AG10803 (cell line): ENCODE measurements around the gene MEPCE.

ENCODE experiments used
- DNase-seq: peaks from one replicate; pipeline ENCODE4 v3.0.0; 2010; ENCODE audit warnings: low read depth
- H3K4me3 ChIP-seq: 2 replicates; pipeline ENCODE4 v1.5.1; 2011; ENCODE audit warnings: mild to moderate bottlenecking, low read length, control low read depth
- TF ChIP-seq, protein P1 (sequence below): conservative IDR thresholded peaks from 2 replicates; pipeline ENCODE4 v1.5.1; 2011; ENCODE audit warnings: mild to moderate bottlenecking, low read length, control low read depth, inconsistent platforms

The MEPCE gene

DNA sequence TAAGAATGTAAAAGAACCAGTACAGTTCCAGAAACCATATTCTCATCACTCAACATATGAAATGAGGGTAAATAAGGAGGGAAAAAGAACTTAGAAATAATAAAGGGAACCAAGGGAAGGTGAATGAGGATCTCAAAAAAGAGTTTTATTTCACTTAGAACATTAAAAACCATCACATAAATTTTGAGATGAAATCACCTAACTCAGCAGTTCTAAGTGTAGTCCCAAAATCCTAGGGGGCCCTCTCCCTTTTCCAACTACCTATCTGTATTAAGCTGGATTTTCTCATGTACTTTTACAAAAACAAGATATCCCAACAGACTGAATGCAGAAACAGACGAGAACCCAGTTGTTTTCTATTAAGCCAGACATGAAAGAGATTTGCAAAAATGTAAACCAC is 4.3 kb upstream of the MEPCE start:
- TF ChIP-seq, protein P1, sequence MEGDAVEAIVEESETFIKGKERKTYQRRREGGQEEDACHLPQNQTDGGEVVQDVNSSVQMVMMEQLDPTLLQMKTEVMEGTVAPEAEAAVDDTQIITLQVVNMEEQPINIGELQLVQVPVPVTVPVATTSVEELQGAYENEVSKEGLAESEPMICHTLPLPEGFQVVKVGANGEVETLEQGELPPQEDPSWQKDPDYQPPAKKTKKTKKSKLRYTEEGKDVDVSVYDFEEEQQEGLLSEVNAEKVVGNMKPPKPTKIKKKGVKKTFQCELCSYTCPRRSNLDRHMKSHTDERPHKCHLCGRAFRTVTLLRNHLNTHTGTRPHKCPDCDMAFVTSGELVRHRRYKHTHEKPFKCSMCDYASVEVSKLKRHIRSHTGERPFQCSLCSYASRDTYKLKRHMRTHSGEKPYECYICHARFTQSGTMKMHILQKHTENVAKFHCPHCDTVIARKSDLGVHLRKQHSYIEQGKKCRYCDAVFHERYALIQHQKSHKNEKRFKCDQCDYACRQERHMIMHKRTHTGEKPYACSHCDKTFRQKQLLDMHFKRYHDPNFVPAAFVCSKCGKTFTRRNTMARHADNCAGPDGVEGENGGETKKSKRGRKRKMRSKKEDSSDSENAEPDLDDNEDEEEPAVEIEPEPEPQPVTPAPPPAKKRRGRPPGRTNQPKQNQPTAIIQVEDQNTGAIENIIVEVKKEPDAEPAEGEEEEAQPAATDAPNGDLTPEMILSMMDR = no peak
- H3K4me3 ChIP-seq = no peak overlapping the region
- no peak for DNase-seq

DNA sequence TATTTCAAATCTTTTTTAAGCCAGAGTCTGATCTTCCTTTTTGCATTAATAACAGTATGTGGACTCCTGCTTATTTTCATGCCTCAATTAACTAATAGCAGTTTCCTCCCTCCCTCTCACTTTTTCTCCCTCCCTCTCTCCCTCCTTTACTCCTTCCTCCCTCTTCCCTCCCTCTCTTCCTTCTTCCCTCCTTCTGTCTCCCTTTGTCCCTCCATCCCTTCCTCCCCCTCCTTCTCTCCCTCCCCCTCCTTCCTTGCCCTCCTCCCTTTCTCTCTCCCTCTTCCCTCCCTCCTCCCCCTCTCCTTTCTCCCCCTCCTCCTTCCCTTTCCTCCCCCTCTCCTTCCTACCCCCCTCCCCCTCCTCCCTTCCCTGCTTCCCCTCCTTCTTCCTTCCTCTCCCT is 3.1 kb upstream of the MEPCE start:
- H3K4me3 ChIP-seq = no peak overlapping the region
- TF ChIP-seq, protein P1 = no peak
- no peak for DNase-seq

DNA sequence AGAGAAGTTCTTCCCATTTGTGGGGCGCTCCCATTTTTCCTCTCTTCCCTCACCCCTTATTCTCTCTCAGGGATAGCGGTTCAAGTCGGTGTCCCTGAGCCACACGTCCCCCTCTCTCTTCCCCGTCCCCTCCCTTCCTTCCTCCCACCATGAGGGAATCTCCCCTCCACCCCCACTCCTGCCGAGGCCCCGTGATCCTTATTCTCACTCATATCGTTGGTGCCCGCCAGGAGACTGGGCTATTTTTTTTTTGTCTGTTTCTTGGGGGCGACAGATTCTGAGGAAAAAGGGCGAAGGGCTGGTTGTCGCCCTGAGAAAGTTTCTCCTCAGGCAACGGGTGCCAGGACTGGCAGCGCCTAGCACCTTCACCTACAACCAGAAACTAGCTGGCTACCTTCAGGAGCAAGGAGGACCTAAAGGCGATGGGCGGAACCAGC is 1.9 kb upstream of the MEPCE start:
- TF ChIP-seq, protein P1 = no peak
- H3K4me3 ChIP-seq = peak overlapping the region; percentile 89
- DNase-seq = no peak

DNA sequence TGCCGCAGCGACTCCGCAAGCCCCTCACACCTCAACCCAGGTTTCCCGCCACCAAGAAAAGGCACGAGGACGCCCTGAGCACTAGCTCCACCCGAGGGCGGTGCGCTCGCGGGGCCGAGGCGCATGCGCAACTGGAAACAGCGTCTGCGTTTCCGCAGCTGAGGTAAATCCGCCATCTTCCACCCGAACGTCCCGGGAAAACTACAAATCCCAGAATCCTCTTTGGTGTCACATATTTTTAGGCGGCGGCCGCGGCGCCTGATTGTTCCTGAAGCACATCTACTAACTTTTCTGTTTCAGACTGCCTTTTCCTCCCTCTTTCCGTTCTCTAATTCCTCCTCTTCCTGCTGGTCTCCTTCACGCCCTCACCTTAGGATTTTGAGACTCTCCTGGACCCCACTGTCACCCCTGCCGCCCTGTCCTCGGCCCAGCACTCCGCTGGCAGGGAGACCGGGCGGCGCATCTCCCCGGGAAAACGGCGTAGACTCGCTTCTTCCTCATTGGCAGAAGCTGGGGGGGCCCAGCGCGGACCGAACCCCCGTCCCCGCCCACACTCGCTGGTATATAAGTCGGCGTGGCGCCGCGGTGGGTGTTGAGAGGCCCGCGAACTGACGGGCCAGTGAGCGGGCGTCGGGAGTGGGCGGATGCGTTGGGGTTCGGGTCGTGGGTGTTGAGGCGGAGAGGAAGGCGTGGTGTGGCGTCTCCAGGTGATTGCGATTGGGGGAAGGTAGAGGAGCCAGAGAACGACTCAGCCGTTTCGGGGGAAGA is 1.2 kb upstream of the MEPCE start, which contains the start of gene ZCWPW1:
Gene ZCWPW1 (minus strand): TSS at position 505 of the 768 bp plus-strand sequence. CDS start 8,054 bp downstream, outside the sequence.
- DNase-seq = peak; percentile 98
- TF ChIP-seq, protein P1 = no peak
- peak within 1 kb of the TSS; percentile 91 for H3K4me3 ChIP-seq

DNA sequence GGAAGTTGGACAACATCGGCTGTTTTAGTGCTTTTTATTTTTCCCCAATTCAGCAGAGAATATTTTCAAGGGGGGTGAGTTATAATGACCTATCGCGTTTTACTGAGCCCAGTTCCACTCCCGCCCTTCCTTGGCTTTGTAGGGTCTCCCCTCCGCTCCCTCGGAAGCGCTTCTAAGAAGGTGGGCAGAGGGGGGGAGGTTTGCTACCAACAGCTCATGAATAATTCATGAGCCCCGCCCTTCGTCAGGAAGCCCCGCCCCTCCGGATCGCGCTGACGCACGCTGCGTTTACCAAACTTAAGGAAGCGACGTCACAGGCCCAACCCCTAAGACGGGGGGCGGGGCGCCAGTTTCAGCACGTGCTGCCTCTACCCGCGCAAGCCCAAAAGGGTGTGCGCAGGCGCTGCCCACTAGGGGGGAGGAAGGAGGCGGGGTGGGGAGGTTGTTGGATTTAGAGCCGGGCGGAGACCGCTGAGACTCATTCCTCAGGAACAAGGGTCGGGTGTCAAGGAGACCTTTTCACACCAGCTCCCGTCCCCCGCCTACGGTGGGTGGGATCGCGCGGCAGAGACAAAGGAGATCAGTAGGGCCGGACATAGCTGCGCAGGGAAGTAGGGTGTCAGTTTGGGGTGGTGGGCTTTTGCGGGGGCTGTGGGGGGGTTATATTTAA is 529 bp upstream of the MEPCE start:
- peak; percentile 100 for DNase-seq
- TF ChIP-seq, protein P1 = 0 out of 2 replicates have a peak, but pooled peaks have one; percentile 3
- H3K4me3 ChIP-seq = peak overlapping the region; percentile 91

DNA sequence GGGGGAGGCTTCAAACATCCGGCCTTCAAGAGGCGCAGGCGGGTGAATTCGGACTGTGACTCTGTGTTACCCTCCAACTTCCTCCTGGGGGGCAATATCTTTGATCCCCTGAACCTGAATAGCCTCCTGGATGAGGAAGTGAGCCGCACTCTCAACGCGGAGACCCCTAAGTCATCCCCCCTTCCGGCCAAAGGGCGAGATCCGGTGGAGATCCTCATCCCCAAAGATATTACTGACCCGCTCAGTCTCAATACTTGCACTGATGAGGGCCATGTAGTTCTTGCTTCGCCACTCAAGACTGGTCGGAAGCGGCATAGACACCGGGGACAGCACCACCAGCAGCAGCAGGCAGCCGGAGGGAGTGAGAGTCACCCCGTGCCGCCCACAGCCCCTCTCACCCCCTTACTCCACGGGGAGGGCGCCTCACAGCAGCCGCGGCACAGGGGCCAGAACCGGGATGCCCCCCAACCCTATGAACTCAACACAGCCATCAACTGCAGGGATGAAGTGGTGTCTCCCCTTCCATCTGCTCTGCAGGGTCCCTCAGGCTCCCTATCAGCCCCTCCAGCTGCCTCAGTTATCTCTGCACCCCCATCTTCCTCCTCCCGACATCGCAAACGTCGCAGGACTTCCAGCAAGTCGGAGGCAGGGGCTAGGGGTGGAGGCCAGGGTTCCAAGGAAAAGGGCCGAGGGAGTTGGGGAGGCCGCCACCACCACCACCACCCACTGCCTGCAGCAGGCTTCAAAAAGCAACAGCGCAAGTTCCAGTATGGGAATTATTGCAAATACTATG is 1.1 kb downstream of the MEPCE start:
- peak overlapping the region; percentile 91 for H3K4me3 ChIP-seq
- TF ChIP-seq, protein P1 = no peak
- DNase-seq = peak; percentile 24
